HEK293 (cell line): Measurements from ENCODE around the gene ATG12.
"Not testable (repeated sequence)": the region's sequence is repeated elsewhere in the genome, so short reads cannot be mapped to it uniquely, and the experiment has no call there.

Source experiments
- CTCF ChIA-PET: fragments of 350-600 bp; formaldehyde crosslinking; extraction: SDS; loops from one replicate; lab custom pipeline; 2021; ENCODE audit warnings: antibody characterized with exemption; lab: Yijun Ruan, JAX
- POLR2A ChIA-PET: fragments of 300-600 bp; formaldehyde crosslinking; extraction: SDS; loops from one replicate; lab custom pipeline; 2020; ENCODE audit warnings: antibody characterized with exemption, inconsistent platforms; lab: Yijun Ruan, JAX
- H3K27ac ChIP-seq: fragments of 200-500 bp; sonication (Bioruptor generic); 2 replicates; pipeline ENCODE4 v1.5.1; 2014; ENCODE audit warnings: low read depth, low read length, control low read depth, inconsistent platforms; ENCODE audit errors: extremely low read depth
- H3K36me3 ChIP-seq, 2 experiments: fragments of 200-500 bp in 1 of 2; sonication (Bioruptor generic) in 1 of 2; 1 replicate in 1 of 2; 2 replicates in 1 of 2; pipeline ENCODE4 v1.5.1; 2014 to 2017; ENCODE audit warnings: inconsistent platforms in 2 of 2, low read length in 2 of 2; ENCODE audit not compliant: control insufficient read depth in 2 of 2, insufficient read depth in 1 of 2
- H3K4me1 ChIP-seq: fragments of 200-500 bp; sonication (Bioruptor generic); 2 replicates; pipeline ENCODE4 v1.5.1; 2014; ENCODE audit warnings: mild to moderate bottlenecking, low read length, inconsistent platforms; ENCODE audit not compliant: control insufficient read depth, insufficient read depth
- H3K4me3 ChIP-seq: 2 replicates; pipeline ENCODE4 v1.5.1; 2011; ENCODE audit warnings: low read depth, mild to moderate bottlenecking, control low read depth, low read length, moderate library complexity
- H3K9me3 ChIP-seq: fragments of 200-500 bp; sonication (Bioruptor generic); 2 replicates; pipeline ENCODE4 v1.5.1; 2014; ENCODE audit warnings: low read depth, low read length, inconsistent platforms; ENCODE audit not compliant: control insufficient read depth, insufficient read depth
- MEIS1 ChIP-seq: sonication (generic); formaldehyde crosslinking; IDR thresholded peaks from 2 replicates; pipeline ENCODE4 v1.8.1; 2022; ENCODE audit warnings: missing genetic modification reagents, mild to moderate bottlenecking, borderline replicate concordance
- PRDM1 ChIP-seq: fragments of 450-650 bp; formaldehyde crosslinking; IDR thresholded peaks from 2 replicates; pipeline ENCODE4; 2016; ENCODE audit warnings: missing biosample characterization, missing genetic modification characterization
- SALL2 ChIP-seq: fragments of 450-650 bp; formaldehyde crosslinking; IDR thresholded peaks from 2 replicates; pipeline ENCODE4 v1.5.0; 2017; ENCODE audit warnings: missing biosample characterization, mild to moderate bottlenecking, missing genetic modification characterization, borderline replicate concordance
- ZBTB21 ChIP-seq: fragments of 450-650 bp; formaldehyde crosslinking; IDR thresholded peaks from 2 replicates; pipeline ENCODE4 v1.5.1; 2017; ENCODE audit warnings: missing biosample characterization, missing genetic modification characterization
- ZNF121 ChIP-seq: fragments of 450-650 bp; formaldehyde crosslinking; IDR thresholded peaks from 2 replicates; pipeline ENCODE4 v1.5.1; 2016; ENCODE audit warnings: missing biosample characterization, missing genetic modification characterization
- ZNF146 ChIP-seq: fragments of 450-650 bp; formaldehyde crosslinking; IDR thresholded peaks from 2 replicates; pipeline ENCODE4 v1.5.1; 2016; ENCODE audit warnings: missing biosample characterization, missing genetic modification characterization
- ZNF548 ChIP-seq: fragments of 450-650 bp; formaldehyde crosslinking; IDR thresholded peaks from 2 replicates; pipeline ENCODE4 v1.5.1; 2016; ENCODE audit warnings: missing biosample characterization, missing genetic modification characterization
- ZNF654 ChIP-seq: fragments of 450-650 bp; formaldehyde crosslinking; IDR thresholded peaks from 2 replicates; pipeline ENCODE4 v1.5.1; 2016; ENCODE audit warnings: low read depth, missing biosample characterization, missing genetic modification characterization
- ZNF777 ChIP-seq: fragments of 450-650 bp; formaldehyde crosslinking; IDR thresholded peaks from 2 replicates; pipeline ENCODE4 v1.5.1; 2017; ENCODE audit warnings: missing biosample characterization, missing genetic modification characterization, borderline replicate concordance
- TF ChIP-seq, protein P1 (sequence below): fragments of 450-650 bp; formaldehyde crosslinking; IDR thresholded peaks from 2 replicates; pipeline ENCODE4 v1.5.1; 2016; ENCODE audit warnings: missing biosample characterization, missing genetic modification characterization, borderline replicate concordance
- TF ChIP-seq, protein P2 (sequence below): fragments of 450-650 bp; formaldehyde crosslinking; IDR thresholded peaks from 2 replicates; pipeline ENCODE4 v1.5.1; 2016; ENCODE audit warnings: missing biosample characterization, missing genetic modification characterization
- TF ChIP-seq, protein P3 (sequence below): fragments of 450-650 bp; formaldehyde crosslinking; IDR thresholded peaks from 2 replicates; pipeline ENCODE4 v1.5.1; 2016; ENCODE audit warnings: missing biosample characterization, missing genetic modification characterization, low read depth

The ATG12 gene

DNA sequence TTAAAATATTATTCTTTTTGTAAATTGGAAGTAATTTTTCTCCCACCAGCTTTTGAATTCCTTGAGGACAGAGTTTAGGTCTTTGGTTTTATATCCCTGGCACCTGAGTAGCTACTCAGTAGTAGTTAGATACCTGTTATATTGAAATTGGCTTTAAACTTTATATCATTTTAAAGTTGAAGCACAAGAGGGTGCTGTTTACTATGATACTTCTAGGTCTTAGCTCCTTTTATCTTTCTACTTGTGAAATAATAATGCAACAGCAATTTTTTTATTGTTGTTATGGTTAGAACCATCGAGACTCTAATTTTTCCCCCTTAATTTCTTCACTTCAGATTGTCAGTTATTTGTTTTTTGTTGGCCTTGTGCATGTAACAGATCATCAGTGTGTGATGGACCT is 46.7 kb upstream of the ATG12 start:
- ChIA-PET CTCF (interaction anchor here (0.7 to 2.6 kb wide), 7 partner anchors 16 to 191 kb away, joined by 3 to 13 read pairs (median 3); no protein-coding TSS in a partner anchor), POLR2A (interaction anchor here (0.7 kb wide), 1 partner anchor 238 kb away, joined by 3 read pairs; no protein-coding TSS in a partner anchor)
- TF ChIP-seq ZBTB21 (no peak), ZNF654 (tag by site-specific recombination) (peak; percentile 19; the same call in 1 of the 2 replicates)
- Histone ChIP-seq H3K9me3 (no peaks in the 10 kb centered on the region), H3K4me3 (no peak overlapping the region), H3K4me1 (no peaks in the 10 kb centered on the region), H3K27ac (no peak overlapping the region), H3K36me3 (peaks cover 0 to 4% of the 10 kb centered on the region in 2 experiments; a peak in 1 of 3 replicates)

DNA sequence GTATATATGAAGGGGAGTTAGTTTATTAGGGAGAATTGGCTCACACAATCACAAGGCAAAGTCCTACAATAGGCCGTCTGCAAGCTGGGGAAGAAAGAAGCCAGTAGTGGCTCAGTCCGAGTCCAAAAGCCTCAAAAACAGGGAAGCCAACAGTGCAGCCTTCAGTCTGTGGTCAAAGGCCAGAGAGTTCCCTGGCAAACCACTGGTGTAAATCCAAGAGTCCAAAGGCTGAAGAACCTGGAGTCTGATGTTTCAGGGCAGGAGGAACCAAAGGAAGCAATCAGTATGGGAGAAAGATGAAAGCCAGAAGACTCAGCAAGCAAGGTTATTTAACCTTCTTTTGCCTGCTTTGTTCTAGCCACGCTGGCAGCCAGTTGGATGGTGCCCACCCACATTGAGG is 43.8 kb upstream of the ATG12 start:
- POLR2A ChIA-PET, CTCF ChIA-PET: not testable (repeated sequence)

DNA sequence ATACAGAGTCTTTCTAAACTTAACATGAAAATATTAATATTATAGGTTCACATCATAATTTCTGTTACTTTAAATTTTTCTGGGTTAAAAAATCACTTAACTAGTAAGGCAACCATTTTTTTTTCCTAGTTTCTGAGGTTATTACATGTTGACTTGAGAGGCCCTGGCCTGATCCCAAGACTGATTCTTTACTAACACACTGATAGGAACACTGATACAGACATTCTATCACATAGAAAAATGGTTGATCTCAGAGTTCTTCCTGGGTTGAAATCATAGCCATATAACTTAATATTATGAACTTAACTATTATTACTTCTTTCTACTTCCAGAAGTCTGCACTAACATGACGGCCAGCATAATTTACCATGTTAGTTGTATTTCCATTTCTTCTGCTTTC is 43.3 kb upstream of the ATG12 start:
- ChIA-PET CTCF (no interaction called here), POLR2A (no interaction called here)
- Histone ChIP-seq H3K4me3 (no peak overlapping the region), H3K27ac (no peak overlapping the region), H3K36me3 (peaks cover 0 to 4% of the 10 kb centered on the region in 2 experiments; a peak in 1 of 3 replicates), H3K9me3 (no peaks in the 10 kb centered on the region), H3K4me1 (no peaks in the 10 kb centered on the region)
- TF ChIP-seq ZNF548 (tag by site-specific recombination) (no peak), ZNF121 (no peak), MEIS1 (CRISPR knock-in tag) (no peak), ZNF777 (tag by site-specific recombination) (no peak), PRDM1 (tag by site-specific recombination) (no peak), SALL2 (tag by site-specific recombination) (no peak)
- TF ChIP-seq, protein P1, sequence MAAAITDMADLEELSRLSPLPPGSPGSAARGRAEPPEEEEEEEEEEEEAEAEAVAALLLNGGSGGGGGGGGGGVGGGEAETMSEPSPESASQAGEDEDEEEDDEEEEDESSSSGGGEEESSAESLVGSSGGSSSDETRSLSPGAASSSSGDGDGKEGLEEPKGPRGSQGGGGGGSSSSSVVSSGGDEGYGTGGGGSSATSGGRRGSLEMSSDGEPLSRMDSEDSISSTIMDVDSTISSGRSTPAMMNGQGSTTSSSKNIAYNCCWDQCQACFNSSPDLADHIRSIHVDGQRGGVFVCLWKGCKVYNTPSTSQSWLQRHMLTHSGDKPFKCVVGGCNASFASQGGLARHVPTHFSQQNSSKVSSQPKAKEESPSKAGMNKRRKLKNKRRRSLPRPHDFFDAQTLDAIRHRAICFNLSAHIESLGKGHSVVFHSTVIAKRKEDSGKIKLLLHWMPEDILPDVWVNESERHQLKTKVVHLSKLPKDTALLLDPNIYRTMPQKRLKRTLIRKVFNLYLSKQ (tag by site-specific recombination) = no peak
- TF ChIP-seq, protein P2, sequence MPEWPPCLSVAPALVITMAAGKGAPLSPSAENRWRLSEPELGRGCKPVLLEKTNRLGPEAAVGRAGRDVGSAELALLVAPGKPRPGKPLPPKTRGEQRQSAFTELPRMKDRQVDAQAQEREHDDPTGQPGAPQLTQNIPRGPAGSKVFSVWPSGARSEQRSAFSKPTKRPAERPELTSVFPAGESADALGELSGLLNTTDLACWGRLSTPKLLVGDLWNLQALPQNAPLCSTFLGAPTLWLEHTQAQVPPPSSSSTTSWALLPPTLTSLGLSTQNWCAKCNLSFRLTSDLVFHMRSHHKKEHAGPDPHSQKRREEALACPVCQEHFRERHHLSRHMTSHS (tag by site-specific recombination) = no peak
- TF ChIP-seq, protein P3, sequence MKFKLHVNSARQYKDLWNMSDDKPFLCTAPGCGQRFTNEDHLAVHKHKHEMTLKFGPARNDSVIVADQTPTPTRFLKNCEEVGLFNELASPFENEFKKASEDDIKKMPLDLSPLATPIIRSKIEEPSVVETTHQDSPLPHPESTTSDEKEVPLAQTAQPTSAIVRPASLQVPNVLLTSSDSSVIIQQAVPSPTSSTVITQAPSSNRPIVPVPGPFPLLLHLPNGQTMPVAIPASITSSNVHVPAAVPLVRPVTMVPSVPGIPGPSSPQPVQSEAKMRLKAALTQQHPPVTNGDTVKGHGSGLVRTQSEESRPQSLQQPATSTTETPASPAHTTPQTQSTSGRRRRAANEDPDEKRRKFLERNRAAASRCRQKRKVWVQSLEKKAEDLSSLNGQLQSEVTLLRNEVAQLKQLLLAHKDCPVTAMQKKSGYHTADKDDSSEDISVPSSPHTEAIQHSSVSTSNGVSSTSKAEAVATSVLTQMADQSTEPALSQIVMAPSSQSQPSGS (tag by site-specific recombination) = no peak

More for the DNA sequence above, 43.8 kb upstream of the ATG12 start:
- not testable (repeated sequence) for H3K36me3 ChIP-seq, H3K27ac ChIP-seq, H3K9me3 ChIP-seq, H3K4me3 ChIP-seq, H3K4me1 ChIP-seq

DNA sequence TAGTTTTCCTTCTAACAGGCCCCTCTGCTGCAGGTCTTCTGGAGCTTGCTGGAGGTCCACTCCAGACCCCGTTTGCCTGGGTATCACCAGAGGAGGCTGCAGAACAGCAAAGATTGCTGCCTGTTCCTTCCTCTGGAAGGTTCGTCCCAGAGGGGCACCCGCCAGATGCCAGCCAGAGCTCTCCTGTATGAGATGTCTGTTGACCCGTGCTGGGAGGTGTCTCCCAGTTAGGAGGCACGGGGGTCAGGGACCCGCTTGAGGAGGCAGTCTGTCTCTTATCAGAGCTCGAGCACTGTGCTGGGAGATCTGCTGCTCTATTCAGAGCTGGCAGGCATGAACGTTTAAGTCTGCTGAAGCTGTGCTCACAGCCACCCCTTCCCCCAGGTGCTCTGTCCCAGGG is 41.1 kb upstream of the ATG12 start:
- POLR2A ChIA-PET, H3K27ac ChIP-seq, CTCF ChIA-PET, H3K9me3 ChIP-seq, H3K4me3 ChIP-seq, H3K36me3 ChIP-seq, H3K4me1 ChIP-seq: not testable (repeated sequence)

DNA sequence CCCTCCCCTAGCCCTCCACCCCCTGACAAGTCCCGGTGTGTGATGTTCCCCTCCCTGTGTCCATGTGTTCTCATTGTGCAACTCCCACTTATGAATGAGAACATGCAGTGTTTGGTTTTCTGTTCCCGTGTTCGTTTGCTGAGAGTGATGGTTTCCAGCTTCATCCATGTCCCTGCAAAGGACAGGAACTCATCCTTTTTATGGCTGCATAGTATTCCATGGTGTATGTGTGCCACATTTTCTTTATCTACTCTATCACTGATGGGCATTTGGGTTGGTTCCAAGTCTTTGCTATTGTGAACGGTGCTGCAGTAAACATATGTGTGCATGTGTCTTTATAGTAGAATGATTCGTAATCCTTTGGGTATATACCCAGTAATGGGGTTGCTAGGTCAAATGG is 36.0 kb upstream of the ATG12 start:
- H3K27ac ChIP-seq, H3K9me3 ChIP-seq, H3K4me3 ChIP-seq, POLR2A ChIA-PET, H3K36me3 ChIP-seq, CTCF ChIA-PET: not testable (repeated sequence)
- peak; percentile 79 for TF ChIP-seq ZNF146 (tag by site-specific recombination)
- peaks cover 11% of the 10 kb centered on the region for H3K4me1 ChIP-seq
